DND-41 (cell line): ENCODE measurements around the gene PNPLA1.

Experiments
- ATAC-seq: fragments of 200-7000 bp; cut with Tn5 transposase; 3 replicates; pipeline ENCODE4 v1.9.1; 2021; ENCODE audit warnings: low read depth; ENCODE audit not compliant: insufficient read depth
- DNase-seq: peaks from one replicate; pipeline ENCODE4 v3.0.0-alpha.2; 2020
- H2AFZ ChIP-seq: 2 replicates; pipeline ENCODE4 v1.6.0; 2012; ENCODE audit warnings: low read depth, low read length
- H3K27ac ChIP-seq: 2 replicates; pipeline ENCODE4 v1.5.1; 2012; ENCODE audit warnings: low read length, inconsistent platforms
- H3K27me3 ChIP-seq: fragments of 200-600 bp; sonication (generic); 2 replicates; pipeline ENCODE4 v1.6.0; 2012; ENCODE audit warnings: low read length, mild to moderate bottlenecking, inconsistent platforms; ENCODE audit not compliant: insufficient read depth, poor library complexity
- H3K36me3 ChIP-seq: 2 replicates; pipeline ENCODE4 v1.5.1; 2012; ENCODE audit warnings: low read length, inconsistent platforms; ENCODE audit not compliant: insufficient read depth
- H3K4me1 ChIP-seq: 2 replicates; pipeline ENCODE4 v1.5.1; 2012; ENCODE audit warnings: mild to moderate bottlenecking, low read length; ENCODE audit not compliant: insufficient read depth
- H3K4me2 ChIP-seq: 2 replicates; pipeline ENCODE4 v1.6.0; 2012; ENCODE audit warnings: mild to moderate bottlenecking, moderate library complexity, low read length, inconsistent platforms; ENCODE audit not compliant: insufficient read depth
- H3K4me3 ChIP-seq, 2 experiments: fragments of 200-600 bp in 1 of 2; shearing (Covaris generic) in 1 of 2; 2 replicates each; pipeline ENCODE4 v1.5.1; 2012 to 2016; ENCODE audit warnings: inconsistent platforms in 2 of 2, low read length in 2 of 2, mild to moderate bottlenecking in 2 of 2, low read depth in 1 of 2, moderate library complexity in 1 of 2
- H3K79me2 ChIP-seq: 2 replicates; pipeline ENCODE4 v1.6.0; 2012; ENCODE audit warnings: low read length, inconsistent platforms; ENCODE audit not compliant: insufficient read depth
- H3K9ac ChIP-seq: 2 replicates; pipeline ENCODE4 v1.6.0; 2012; ENCODE audit warnings: low read depth, mild to moderate bottlenecking, inconsistent platforms, low read length, moderate library complexity
- H3K9me3 ChIP-seq: 2 replicates; pipeline ENCODE4 v1.5.1; 2012; ENCODE audit warnings: low read length, moderate library complexity, mild to moderate bottlenecking, inconsistent platforms; ENCODE audit not compliant: insufficient read depth, severe bottlenecking
- H4K20me1 ChIP-seq: 2 replicates; pipeline ENCODE4 v1.6.0; 2012; ENCODE audit warnings: low read length; ENCODE audit not compliant: insufficient read depth
- CTCF ChIP-seq: IDR thresholded peaks from 2 replicates; pipeline ENCODE4 v1.5.1; 2012; ENCODE audit warnings: borderline replicate concordance, low read length, moderate library complexity, mild to moderate bottlenecking; ENCODE audit not compliant: poor library complexity, severe bottlenecking; ENCODE audit errors: extremely low read depth
- EZH2 ChIP-seq: IDR thresholded peaks from 3 replicates; pipeline ENCODE4 v1.6.1; 2012; ENCODE audit warnings: borderline replicate concordance, low read depth, mild to moderate bottlenecking, moderate library complexity, low read length, inconsistent platforms; ENCODE audit not compliant: severe bottlenecking

Gene PNPLA1

GRCh38 chr6:36296240-36296639 is 26.4 kb downstream of the PNPLA1 start:
- no peak for TF ChIP-seq EZH2
- no peak for TF ChIP-seq CTCF

GRCh38 chr6:36297051-36297450 is 27.2 kb downstream of the PNPLA1 start:
- Histone ChIP-seq H3K36me3 (no peaks in the 10 kb centered on the region), H3K9ac (no peak overlapping the region), H3K79me2 (no peaks in the 10 kb centered on the region), H3K27ac (no peak overlapping the region), H3K4me2 (no peak overlapping the region), H3K27me3 (peaks cover 17% of the 10 kb centered on the region), H3K4me1 (no peaks in the 10 kb centered on the region), H2AFZ (no peak overlapping the region), H4K20me1 (no peaks in the 10 kb centered on the region; the same call in 1 of the 2 replicates), H3K4me3 (no peak overlapping the region), H3K9me3 (no peaks in the 10 kb centered on the region)
- DNase-seq (no peak), ATAC-seq (no peak)
- TF ChIP-seq CTCF (no peak), EZH2 (no peak)

More at GRCh38 chr6:36296240-36296639, 26.4 kb downstream of the PNPLA1 start:
- Histone ChIP-seq H2AFZ (no peak overlapping the region), H3K79me2 (no peaks in the 10 kb centered on the region), H3K4me2 (no peak overlapping the region), H3K27me3 (peaks cover 17% of the 10 kb centered on the region), H3K36me3 (no peaks in the 10 kb centered on the region), H3K27ac (no peak overlapping the region), H4K20me1 (no peaks in the 10 kb centered on the region; the same call in 1 of the 2 replicates), H3K9me3 (no peaks in the 10 kb centered on the region), H3K9ac (no peak overlapping the region), H3K4me3 (no peak overlapping the region), H3K4me1 (no peaks in the 10 kb centered on the region)
- ATAC-seq (no peak), DNase-seq (no peak)

- DNase-seq = no peak
- Histone ChIP-seq H3K36me3 (no peaks in the 10 kb centered on the region), H4K20me1 (no peaks in the 10 kb centered on the region; the same call in 1 of the 2 replicates), H3K27ac (no peak overlapping the region), H3K4me1 (no peaks in the 10 kb centered on the region), H2AFZ (no peak overlapping the region), H3K9ac (no peak overlapping the region), H3K79me2 (no peaks in the 10 kb centered on the region), H3K27me3 (peaks cover 17% of the 10 kb centered on the region), H3K4me2 (no peak overlapping the region), H3K4me3 (no peak overlapping the region), H3K9me3 (no peaks in the 10 kb centered on the region)
- ATAC-seq = no peak
- TF ChIP-seq CTCF = no peak
- TF ChIP-seq EZH2 = no peak
Measured at GRCh38 chr6:36297511-36297910, 27.7 kb downstream of the PNPLA1 start.

GRCh38 chr6:36298027-36298426 is 28.2 kb downstream of the PNPLA1 start:
- Histone ChIP-seq H3K9ac (no peak overlapping the region), H2AFZ (no peak overlapping the region), H3K36me3 (no peaks in the 10 kb centered on the region), H3K9me3 (no peaks in the 10 kb centered on the region), H4K20me1 (no peaks in the 10 kb centered on the region; the same call in 1 of the 2 replicates), H3K4me2 (no peak overlapping the region), H3K27me3 (peaks cover 17% of the 10 kb centered on the region), H3K4me1 (no peaks in the 10 kb centered on the region), H3K4me3 (no peak overlapping the region), H3K27ac (no peak overlapping the region), H3K79me2 (no peaks in the 10 kb centered on the region)
- no peak for ATAC-seq
- no peak for TF ChIP-seq EZH2
- no peak for TF ChIP-seq CTCF
- no peak for DNase-seq
